Loucy (cell line): ENCODE results near the gene GRB10.

Experiments
- EZH2phosphoT487 ChIP-seq: fragments of 200-600 bp; IDR thresholded peaks from 2 replicates; pipeline ENCODE4 v1.6.1; 2018; ENCODE audit warnings: antibody characterized with exemption, mild to moderate bottlenecking, moderate library complexity, borderline replicate concordance
- TF ChIP-seq, protein P1 (sequence below): fragments of 200-600 bp; sonication (generic); conservative IDR thresholded peaks from 2 replicates; pipeline ENCODE4 v1.5.1; 2014; ENCODE audit warnings: mild to moderate bottlenecking, antibody characterized with exemption, low read length

DNA sequence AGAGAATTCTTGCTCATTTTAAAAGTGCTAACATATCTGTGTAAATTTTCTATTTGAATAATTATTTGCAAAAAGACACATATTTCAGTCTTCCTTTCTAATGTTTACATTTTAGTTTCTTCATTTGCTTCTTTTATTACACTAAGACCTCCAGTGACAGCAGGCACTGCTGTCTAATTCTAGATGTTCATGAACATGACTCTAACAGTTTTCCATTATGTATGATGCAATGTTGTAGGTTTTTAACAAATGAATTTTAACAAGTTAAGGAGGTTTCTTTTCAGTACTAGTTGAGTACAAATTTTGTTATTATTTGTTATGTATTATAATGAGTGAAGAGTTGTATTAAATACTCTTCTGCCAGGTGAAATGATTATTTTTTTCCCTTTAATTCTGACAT lies 83.6 kb downstream of the GRB10 start:
- TF ChIP-seq, protein P1, sequence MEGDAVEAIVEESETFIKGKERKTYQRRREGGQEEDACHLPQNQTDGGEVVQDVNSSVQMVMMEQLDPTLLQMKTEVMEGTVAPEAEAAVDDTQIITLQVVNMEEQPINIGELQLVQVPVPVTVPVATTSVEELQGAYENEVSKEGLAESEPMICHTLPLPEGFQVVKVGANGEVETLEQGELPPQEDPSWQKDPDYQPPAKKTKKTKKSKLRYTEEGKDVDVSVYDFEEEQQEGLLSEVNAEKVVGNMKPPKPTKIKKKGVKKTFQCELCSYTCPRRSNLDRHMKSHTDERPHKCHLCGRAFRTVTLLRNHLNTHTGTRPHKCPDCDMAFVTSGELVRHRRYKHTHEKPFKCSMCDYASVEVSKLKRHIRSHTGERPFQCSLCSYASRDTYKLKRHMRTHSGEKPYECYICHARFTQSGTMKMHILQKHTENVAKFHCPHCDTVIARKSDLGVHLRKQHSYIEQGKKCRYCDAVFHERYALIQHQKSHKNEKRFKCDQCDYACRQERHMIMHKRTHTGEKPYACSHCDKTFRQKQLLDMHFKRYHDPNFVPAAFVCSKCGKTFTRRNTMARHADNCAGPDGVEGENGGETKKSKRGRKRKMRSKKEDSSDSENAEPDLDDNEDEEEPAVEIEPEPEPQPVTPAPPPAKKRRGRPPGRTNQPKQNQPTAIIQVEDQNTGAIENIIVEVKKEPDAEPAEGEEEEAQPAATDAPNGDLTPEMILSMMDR, result no peak
- no peak for TF ChIP-seq EZH2phosphoT487
